Colonic mucosa (tissue), 4 donors: Measurements from ENCODE around the gene ATP10A. TPM values are rescaled to one million over a fixed set of nuclear protein-coding genes. Genes with fewer than 3 reads are reported as not detected.

Experiments
- DNase-seq: peaks from one replicate; pipeline ENCODE4 v3.0.0-alpha.2; 2020
- H3K27ac ChIP-seq: fragments of 200-600 bp; one replicate; pipeline ENCODE4 v1.8.0; 2021
- H3K27me3 ChIP-seq: fragments of 200-600 bp; one replicate; pipeline ENCODE4 v1.8.0; 2021
- H3K36me3 ChIP-seq: fragments of 200-600 bp; one replicate; pipeline ENCODE4 v1.8.0; 2021
- H3K4me1 ChIP-seq: fragments of 200-600 bp; one replicate; pipeline ENCODE4 v1.8.0; 2021; ENCODE audit warnings: mild to moderate bottlenecking
- H3K4me3 ChIP-seq: fragments of 200-600 bp; one replicate; pipeline ENCODE4 v1.8.0; 2021
- H3K9ac ChIP-seq, 2 donors: one replicate each; pipeline ENCODE4 v1.7.0; 2013; ENCODE audit warnings: control low read depth in 2 of 2, low read depth in 2 of 2, low read length in 2 of 2
- H3K9me3 ChIP-seq: fragments of 200-600 bp; one replicate; pipeline ENCODE4 v1.8.0; 2021
- CTCF ChIP-seq: fragments of 200-600 bp; IDR thresholded peaks from one replicate; pipeline ENCODE4 v1.8.0; 2022; ENCODE audit warnings: antibody characterized with exemption, mild to moderate bottlenecking
- intact Hi-C: fragments of 100-400 bp; cut with DNase I; formaldehyde crosslinking; loops from one replicate; pipeline ENCODE4 v1.14.1; 2022
- total RNA-seq, 2 donors: library from RNA; stranded (reverse); fragmentation: NEBNext Ultra II Directional in 1 of 2; extraction: Animal tissue kit (Norgen Biotek cat#: 25700) in 1 of 2; gene quantifications; one replicate each; pipeline ENCODE4 v1.2.1, GENCODE V29; 2021
- donor health status: healthy.
- donor health status: DM: no; HTN: no; CAD: no.
- donor health status: DM: no; HTN: no; CAD: no.

ATP10A gene
- total RNA-seq, 2 donors from 2014 or later: 0.89 to 1.0 TPM

GRCh38 chr15:25877681-25878080 lies 14.6 kb upstream of the ATP10A start:
- DNase-seq: no peak
- Histone ChIP-seq H3K36me3 (no peaks in the 10 kb centered on the region), H3K4me3 (no peak overlapping the region), H3K9ac (no peak overlapping the region), H3K27me3 (no peaks in the 10 kb centered on the region), H3K27ac (no peak overlapping the region), H3K9me3 (no peaks in the 10 kb centered on the region), H3K4me1 (no peaks in the 10 kb centered on the region)
- no peak for TF ChIP-seq CTCF
- intact Hi-C loops: no loop called here

GRCh38 chr15:25876231-25877140 lies 13.4 kb upstream of the ATP10A start:
- no peaks in the 10 kb centered on the region for H3K9me3 ChIP-seq
- TF ChIP-seq CTCF: no peak
- H3K36me3 ChIP-seq: no peaks in the 10 kb centered on the region
- intact Hi-C loops: no loop called here
- no peak overlapping the region for H3K9ac ChIP-seq
- DNase-seq: no peak
- H3K27me3 ChIP-seq: no peaks in the 10 kb centered on the region
- H3K4me1 ChIP-seq: no peaks in the 10 kb centered on the region
- no peak overlapping the region for H3K4me3 ChIP-seq
- H3K27ac ChIP-seq: no peak overlapping the region

- intact Hi-C loops: no loop called here
- TF ChIP-seq CTCF: no peak
- Histone ChIP-seq H3K9ac (no peak overlapping the region), H3K27ac (no peak overlapping the region), H3K27me3 (no peaks in the 10 kb centered on the region), H3K36me3 (no peaks in the 10 kb centered on the region), H3K4me1 (no peaks in the 10 kb centered on the region), H3K9me3 (no peaks in the 10 kb centered on the region), H3K4me3 (no peak overlapping the region)
- DNase-seq: no peak
Measured at GRCh38 chr15:25875566-25875965, 12.4 kb upstream of the ATP10A start.

GRCh38 chr15:25874379-25874778 lies 11.3 kb upstream of the ATP10A start:
- H3K27ac ChIP-seq: no peak overlapping the region
- intact Hi-C loops: no loop called here
- H3K9me3 ChIP-seq: no peaks in the 10 kb centered on the region
- no peak overlapping the region for H3K9ac ChIP-seq
- no peak for TF ChIP-seq CTCF
- H3K4me1 ChIP-seq: no peaks in the 10 kb centered on the region
- no peaks in the 10 kb centered on the region for H3K36me3 ChIP-seq
- no peaks in the 10 kb centered on the region for H3K27me3 ChIP-seq
- DNase-seq: no peak
- no peak overlapping the region for H3K4me3 ChIP-seq

GRCh38 chr15:25871403-25871802 lies 8.3 kb upstream of the ATP10A start:
- DNase-seq: no peak
- H3K27ac ChIP-seq: no peak overlapping the region
- H3K9me3 ChIP-seq: no peaks in the 10 kb centered on the region
- no peak overlapping the region for H3K4me3 ChIP-seq
- H3K9ac ChIP-seq: no peak overlapping the region
- H3K36me3 ChIP-seq: no peaks in the 10 kb centered on the region
- H3K27me3 ChIP-seq: no peaks in the 10 kb centered on the region
- no peaks in the 10 kb centered on the region for H3K4me1 ChIP-seq
- intact Hi-C loops: no loop called here
- no peak for TF ChIP-seq CTCF
